Measurements from ENCODE around the gene PSMA5. TPM values are rescaled to one million over a fixed set of nuclear protein-coding genes. Genes with fewer than 3 reads are reported as not detected.
A peak's percentile ranks its signal among the peaks of the same experiment; 100 is the strongest.

PSMA5 gene
- total RNA-seq, 4 donors from 2014 or later, result 29.7 to 69.3 (median 50.4) TPM

- no peaks in the 10 kb centered on the region for H3K9me3 ChIP-seq
- no peak overlapping the region for H3K27ac ChIP-seq
- TF ChIP-seq POLR2A (IDR thresholded peaks at IDR 0.05) (no peak), CTCF (IDR thresholded peaks at IDR 0.05) (no peak)
- no peaks in the 10 kb centered on the region for H3K36me3 ChIP-seq
- H3K27me3 ChIP-seq, result no peaks in the 10 kb centered on the region
- H3K4me3 ChIP-seq, result no peak overlapping the region
- DNase-seq, result no peak
- peaks cover 0 to 15% (median 0%) of the 10 kb centered on the region in 4 donors for H3K4me1 ChIP-seq
These were observed 65.2 kb downstream of the PSMA5 start for GRCh38 chr1:109361069-109361468.

- Histone ChIP-seq H3K27me3 (no peaks in the 10 kb centered on the region), H3K27ac (no peak overlapping the region), H3K9me3 (no peaks in the 10 kb centered on the region), H3K4me3 (no peak overlapping the region), H3K36me3 (peaks cover 0 to 7% (median 0%) of the 10 kb centered on the region in 3 donors), H3K4me1 (peaks cover 0 to 8% (median 0%) of the 10 kb centered on the region in 4 donors)
- no peak for DNase-seq
- no peak for TF ChIP-seq CTCF (IDR thresholded peaks at IDR 0.05)
- no peak for TF ChIP-seq POLR2A (IDR thresholded peaks at IDR 0.05)
These were observed 68.6 kb downstream of the PSMA5 start for GRCh38 chr1:109357616-109358015.

GRCh38 chr1:109356915-109357314 lies 69.3 kb downstream of the PSMA5 start:
- Histone ChIP-seq H3K36me3 (peaks cover 0 to 7% (median 0%) of the 10 kb centered on the region in 3 donors), H3K9me3 (no peaks in the 10 kb centered on the region), H3K27ac (no peak overlapping the region), H3K4me1 (peaks cover 0 to 8% (median 0%) of the 10 kb centered on the region in 4 donors), H3K27me3 (no peaks in the 10 kb centered on the region), H3K4me3 (no peak overlapping the region)
- no peak for DNase-seq
- TF ChIP-seq CTCF (IDR thresholded peaks at IDR 0.05), result no peak
- TF ChIP-seq POLR2A (IDR thresholded peaks at IDR 0.05), result no peak

GRCh38 chr1:109356505-109356904 lies 69.7 kb downstream of the PSMA5 start:
- no peaks in the 10 kb centered on the region for H3K9me3 ChIP-seq

GRCh38 chr1:109354929-109355328 lies 71.3 kb downstream of the PSMA5 start:
- Histone ChIP-seq H3K27me3 (no peaks in the 10 kb centered on the region), H3K36me3 (peaks cover 0 to 16% (median 0%) of the 10 kb centered on the region in 3 donors), H3K4me1 (peaks cover 0 to 21% (median 0%) of the 10 kb centered on the region in 4 donors), H3K4me3 (no peak overlapping the region), H3K27ac (no peak overlapping the region), H3K9me3 (no peaks in the 10 kb centered on the region)
- DNase-seq, result no peak
- TF ChIP-seq POLR2A (IDR thresholded peaks at IDR 0.05), result no peak
- no peak for TF ChIP-seq CTCF (IDR thresholded peaks at IDR 0.05)

More at GRCh38 chr1:109356505-109356904, 69.7 kb downstream of the PSMA5 start:
- H3K4me1 ChIP-seq, result peaks cover 0 to 8% (median 0%) of the 10 kb centered on the region in 4 donors
- peaks cover 0 to 7% (median 0%) of the 10 kb centered on the region in 3 donors for H3K36me3 ChIP-seq
- H3K4me3 ChIP-seq, result no peak overlapping the region
- H3K27ac ChIP-seq, result no peak overlapping the region
- TF ChIP-seq CTCF (IDR thresholded peaks at IDR 0.05) (no peak), POLR2A (IDR thresholded peaks at IDR 0.05) (no peak)
- no peak for DNase-seq
- H3K27me3 ChIP-seq, result no peaks in the 10 kb centered on the region

GRCh38 chr1:109351457-109351856 lies 74.8 kb downstream of the PSMA5 start:
- no peaks in the 10 kb centered on the region for H3K27me3 ChIP-seq
- peak overlapping the region in 3 of 4 donors; percentile 52 to 76 (median 62) for H3K27ac ChIP-seq
- DNase-seq, result peak in 2 of 3 donors; percentile 55 to 73
- H3K4me3 ChIP-seq, result peak overlapping the region in 2 of 4 donors; percentile 15 to 26
- peaks cover 0 to 30% (median 0%) of the 10 kb centered on the region in 3 donors for H3K36me3 ChIP-seq
- H3K9me3 ChIP-seq, result no peaks in the 10 kb centered on the region
- TF ChIP-seq POLR2A (IDR thresholded peaks at IDR 0.05) (no peak), CTCF (IDR thresholded peaks at IDR 0.05) (peak in 1 of 6 experiments; percentile 15)
- H3K4me1 ChIP-seq, result peaks cover 0 to 17% (median 0%) of the 10 kb centered on the region in 4 donors

Measured in Peyer's patch (tissue), 4 donors.